Colonic mucosa (tissue), 4 donors: ENCODE measurements around the gene HEXIM1. TPM values are rescaled to one million over a fixed set of nuclear protein-coding genes. Genes with fewer than 3 reads are reported as not detected.

Source experiments
- DNase-seq: peaks from one replicate; pipeline ENCODE4 v3.0.0-alpha.2; 2020
- H3K27ac ChIP-seq: fragments of 200-600 bp; one replicate; pipeline ENCODE4 v1.8.0; 2021
- H3K27me3 ChIP-seq: fragments of 200-600 bp; one replicate; pipeline ENCODE4 v1.8.0; 2021
- H3K36me3 ChIP-seq: fragments of 200-600 bp; one replicate; pipeline ENCODE4 v1.8.0; 2021
- H3K4me1 ChIP-seq: fragments of 200-600 bp; one replicate; pipeline ENCODE4 v1.8.0; 2021; ENCODE audit warnings: mild to moderate bottlenecking
- H3K4me3 ChIP-seq: fragments of 200-600 bp; one replicate; pipeline ENCODE4 v1.8.0; 2021
- H3K9ac ChIP-seq, 2 donors: one replicate each; pipeline ENCODE4 v1.7.0; 2013; ENCODE audit warnings: control low read depth in 2 of 2, low read depth in 2 of 2, low read length in 2 of 2
- H3K9me3 ChIP-seq: fragments of 200-600 bp; one replicate; pipeline ENCODE4 v1.8.0; 2021
- intact Hi-C: fragments of 100-400 bp; cut with DNase I; formaldehyde crosslinking; loops from one replicate; pipeline ENCODE4 v1.14.1; 2022
- total RNA-seq, 2 donors: library from RNA; stranded (reverse); fragmentation: NEBNext Ultra II Directional in 1 of 2; extraction: Animal tissue kit (Norgen Biotek cat#: 25700) in 1 of 2; gene quantifications; one replicate each; pipeline ENCODE4 v1.2.1, GENCODE V29; 2021
- TF ChIP-seq, protein P1 (sequence below): fragments of 200-600 bp; IDR thresholded peaks from one replicate; pipeline ENCODE4 v1.8.0; 2022; ENCODE audit warnings: antibody characterized with exemption, mild to moderate bottlenecking
- donor health status: healthy.
- donor health status: DM: no; HTN: no; CAD: no.
- donor health status: DM: no; HTN: no; CAD: no.

The HEXIM1 gene
- total RNA-seq, 2 donors from 2014 or later = 37.0 to 38.4 TPM

DNA sequence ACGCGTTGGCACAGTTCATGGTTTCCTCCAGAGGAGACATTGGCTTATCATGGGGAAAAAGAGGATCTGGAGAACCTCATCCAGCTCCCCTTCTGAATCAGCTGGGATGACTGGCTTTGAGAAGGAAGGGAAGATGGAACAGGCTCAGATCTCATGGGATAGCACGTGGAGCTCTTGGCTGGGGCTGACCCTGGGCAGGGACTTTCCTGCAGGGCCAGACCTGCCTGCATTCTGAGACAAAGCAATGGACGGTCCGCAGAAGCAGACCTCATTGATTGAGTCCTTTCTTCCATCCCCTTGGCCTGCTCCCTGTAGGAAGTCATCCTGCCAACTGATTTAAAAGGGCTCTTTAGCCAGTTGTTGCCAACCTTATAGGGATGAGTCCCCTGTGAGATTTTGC lies 42.2 kb upstream of the HEXIM1 start:
- H3K4me3 ChIP-seq = no peak overlapping the region
- H3K4me1 ChIP-seq = no peaks in the 10 kb centered on the region
- H3K9me3 ChIP-seq = no peaks in the 10 kb centered on the region
- TF ChIP-seq, protein P1, sequence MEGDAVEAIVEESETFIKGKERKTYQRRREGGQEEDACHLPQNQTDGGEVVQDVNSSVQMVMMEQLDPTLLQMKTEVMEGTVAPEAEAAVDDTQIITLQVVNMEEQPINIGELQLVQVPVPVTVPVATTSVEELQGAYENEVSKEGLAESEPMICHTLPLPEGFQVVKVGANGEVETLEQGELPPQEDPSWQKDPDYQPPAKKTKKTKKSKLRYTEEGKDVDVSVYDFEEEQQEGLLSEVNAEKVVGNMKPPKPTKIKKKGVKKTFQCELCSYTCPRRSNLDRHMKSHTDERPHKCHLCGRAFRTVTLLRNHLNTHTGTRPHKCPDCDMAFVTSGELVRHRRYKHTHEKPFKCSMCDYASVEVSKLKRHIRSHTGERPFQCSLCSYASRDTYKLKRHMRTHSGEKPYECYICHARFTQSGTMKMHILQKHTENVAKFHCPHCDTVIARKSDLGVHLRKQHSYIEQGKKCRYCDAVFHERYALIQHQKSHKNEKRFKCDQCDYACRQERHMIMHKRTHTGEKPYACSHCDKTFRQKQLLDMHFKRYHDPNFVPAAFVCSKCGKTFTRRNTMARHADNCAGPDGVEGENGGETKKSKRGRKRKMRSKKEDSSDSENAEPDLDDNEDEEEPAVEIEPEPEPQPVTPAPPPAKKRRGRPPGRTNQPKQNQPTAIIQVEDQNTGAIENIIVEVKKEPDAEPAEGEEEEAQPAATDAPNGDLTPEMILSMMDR = no peak
- H3K27ac ChIP-seq = no peak overlapping the region
- H3K36me3 ChIP-seq = peaks cover 26% of the 10 kb centered on the region
- no peak overlapping the region for H3K9ac ChIP-seq
- intact Hi-C loops = no loop called here
- DNase-seq = no peak
- H3K27me3 ChIP-seq = no peaks in the 10 kb centered on the region

DNA sequence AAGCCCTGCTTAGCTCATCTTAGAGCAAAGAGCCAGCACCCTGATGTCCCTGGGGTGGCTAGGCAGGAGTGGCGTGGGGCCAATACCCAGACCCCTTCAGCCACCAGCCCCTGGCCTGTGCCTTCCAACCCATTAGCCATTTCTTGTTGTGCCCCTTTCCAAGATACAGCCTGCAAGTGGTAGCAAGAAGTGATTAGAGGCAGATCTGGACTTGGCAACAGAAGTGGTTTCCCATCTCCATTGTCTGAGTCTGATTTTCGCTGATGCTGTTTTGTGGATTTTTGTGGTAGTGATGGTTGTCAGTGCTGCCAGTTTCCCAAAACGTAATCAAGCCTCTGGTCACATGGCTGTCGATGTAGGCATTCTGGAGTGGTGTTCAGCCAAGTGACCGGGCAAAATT lies 41.7 kb upstream of the HEXIM1 start:
- H3K9me3 ChIP-seq = no peaks in the 10 kb centered on the region
- intact Hi-C loops = no loop called here
- H3K27ac ChIP-seq = no peak overlapping the region
- TF ChIP-seq, protein P1 = no peak
- no peak overlapping the region for H3K9ac ChIP-seq
- no peak for DNase-seq
- H3K4me3 ChIP-seq = no peak overlapping the region
- peaks cover 26% of the 10 kb centered on the region for H3K36me3 ChIP-seq
- no peaks in the 10 kb centered on the region for H3K4me1 ChIP-seq
- no peaks in the 10 kb centered on the region for H3K27me3 ChIP-seq

DNA sequence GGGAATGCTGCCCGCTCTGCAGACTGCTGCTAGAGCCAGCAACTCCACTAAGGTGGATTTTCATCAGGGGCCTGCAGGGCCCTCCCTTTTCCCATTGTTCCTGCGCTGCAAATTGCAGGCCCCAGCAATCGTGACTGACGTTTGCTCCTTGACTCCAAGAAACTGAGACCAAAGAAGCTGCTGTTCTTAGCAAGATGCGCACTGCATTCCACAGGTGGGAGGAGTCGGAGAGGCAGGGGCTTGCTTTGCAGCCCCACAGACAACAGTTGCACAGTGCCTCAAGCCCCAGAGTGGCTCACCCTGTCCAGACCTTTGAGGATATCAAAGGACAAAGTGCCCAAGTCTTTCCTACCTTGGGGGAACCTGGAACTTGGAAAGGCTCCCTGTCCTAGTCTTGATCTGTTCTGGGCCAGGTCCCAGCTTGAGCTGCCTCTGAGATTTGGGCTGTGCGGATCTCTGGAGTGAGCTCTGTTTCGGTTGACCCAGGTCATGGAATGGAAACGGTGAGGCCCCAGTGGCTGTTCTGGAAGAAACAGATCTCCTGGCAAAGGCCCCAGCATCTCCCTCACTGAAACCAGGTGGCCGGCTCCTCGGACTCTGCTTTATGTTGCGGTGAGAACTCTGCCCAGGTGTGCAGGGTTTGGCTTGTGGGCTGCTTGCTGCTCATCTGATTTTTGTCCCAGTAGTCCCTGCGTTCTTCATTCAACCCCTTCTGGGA lies 40.8 kb upstream of the HEXIM1 start:
- Histone ChIP-seq H3K27ac (no peak overlapping the region), H3K4me3 (no peak overlapping the region), H3K9ac (peak overlapping the region in 1 of 2 donors; percentile 12), H3K9me3 (no peaks in the 10 kb centered on the region), H3K27me3 (no peaks in the 10 kb centered on the region), H3K36me3 (peaks cover 26% of the 10 kb centered on the region), H3K4me1 (no peaks in the 10 kb centered on the region)
- intact Hi-C loops = no loop called here
- no peak for DNase-seq
- TF ChIP-seq, protein P1 = no peak

DNA sequence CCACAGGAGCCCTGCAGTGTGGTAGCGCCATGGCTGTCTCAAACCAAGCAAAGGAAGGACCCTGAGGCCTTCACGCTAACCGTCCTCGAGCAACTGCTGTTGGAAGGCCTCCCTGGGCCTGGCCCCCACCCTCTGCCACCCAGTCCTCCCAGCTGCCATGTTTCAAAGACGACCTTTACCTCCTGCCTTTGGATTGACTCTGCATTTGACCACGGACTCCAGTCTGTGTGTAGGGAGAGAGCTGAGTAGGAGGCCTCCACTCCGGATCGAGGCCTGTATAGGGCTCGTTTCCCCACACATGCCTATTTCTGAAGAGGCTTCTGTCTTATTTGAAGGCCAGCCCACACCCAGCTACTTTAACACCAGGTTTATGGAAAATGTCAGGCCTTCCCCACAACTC lies 40.2 kb upstream of the HEXIM1 start:
- no peaks in the 10 kb centered on the region for H3K27me3 ChIP-seq
- peaks cover 20% of the 10 kb centered on the region for H3K36me3 ChIP-seq
- H3K4me1 ChIP-seq = no peaks in the 10 kb centered on the region
- no peak overlapping the region for H3K27ac ChIP-seq
- H3K9ac ChIP-seq = peak overlapping the region in 1 of 2 donors; percentile 12
- H3K9me3 ChIP-seq = no peaks in the 10 kb centered on the region
- TF ChIP-seq, protein P1 = no peak
- no peak overlapping the region for H3K4me3 ChIP-seq
- intact Hi-C loops = no loop called here
- DNase-seq = no peak

DNA sequence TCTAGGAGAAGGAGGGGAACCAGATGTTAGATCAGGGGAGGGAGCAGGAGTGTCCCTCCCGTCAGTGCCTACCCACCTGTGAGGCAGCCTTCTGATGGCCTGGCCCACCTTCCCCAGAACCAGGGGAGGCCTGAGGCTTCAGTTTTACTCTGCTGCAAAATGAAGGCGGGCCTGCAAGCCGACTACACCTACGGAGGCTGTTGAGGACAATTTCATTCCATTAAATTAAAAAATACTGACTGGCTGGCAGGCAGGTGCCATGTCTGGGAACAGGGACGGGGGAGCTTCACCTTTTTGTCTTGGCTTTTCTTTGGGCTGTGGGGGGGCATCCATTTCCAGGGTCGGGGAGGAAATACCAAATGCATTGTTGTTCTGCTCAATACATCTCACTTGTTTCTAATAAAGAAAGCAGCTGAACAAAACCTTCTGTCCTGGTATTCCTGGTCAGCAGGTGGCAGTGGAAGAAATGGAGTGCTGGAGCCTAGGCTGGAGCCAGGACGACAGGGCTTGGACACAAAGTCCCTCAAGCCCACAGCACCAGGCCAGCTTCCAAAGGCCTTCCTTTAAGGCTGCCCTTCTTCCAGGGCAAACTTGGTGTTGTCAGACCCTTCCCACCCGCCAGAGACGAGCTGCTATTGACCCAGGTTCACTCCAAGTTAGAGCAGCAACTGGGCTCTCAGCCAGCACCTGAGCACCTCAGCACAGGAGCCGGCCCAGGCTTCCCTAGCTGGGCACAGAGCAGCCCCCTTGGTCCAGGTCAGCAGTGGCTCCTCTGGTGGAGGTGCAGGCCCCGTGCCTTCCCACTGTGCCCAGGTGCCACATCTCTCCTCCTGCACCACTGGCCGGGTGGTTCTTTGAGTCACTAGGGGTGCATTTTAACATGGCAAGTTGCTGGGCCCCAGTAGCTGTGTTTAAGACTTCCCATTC lies 39.4 kb upstream of the HEXIM1 start:
- intact Hi-C loops = no loop called here
- Histone ChIP-seq H3K27ac (no peak overlapping the region), H3K4me3 (no peak overlapping the region), H3K36me3 (peaks cover 16% of the 10 kb centered on the region), H3K27me3 (no peaks in the 10 kb centered on the region), H3K4me1 (no peaks in the 10 kb centered on the region), H3K9ac (peak overlapping the region in 1 of 2 donors; percentile 12), H3K9me3 (no peaks in the 10 kb centered on the region)
- no peak for DNase-seq
- TF ChIP-seq, protein P1 = no peak
